Thyroid gland (tissue), 4 donors: ENCODE measurements around the gene DCPS. TPM values are rescaled to one million over a fixed set of nuclear protein-coding genes. Genes with fewer than 3 reads are reported as not detected.
"Not testable (repeated sequence)": the region's sequence is repeated elsewhere in the genome, so short reads cannot be mapped to it uniquely, and the experiment has no call there.

ENCODE experiments used
- DNase-seq, 2 donors: peaks; one replicate each; pipeline ENCODE4 v3.0.0-alpha.2; 2019
- H3K27ac ChIP-seq, 3 donors: fragments of 200-600 bp; sonication (generic); 1 replicate in 2 of 3; 2 replicates in 1 of 3; pipeline ENCODE4 v1.5.1; 2016 to 2019; ENCODE audit warnings: mild to moderate bottlenecking in 1 of 3, moderate library complexity in 1 of 3
- H3K27me3 ChIP-seq: fragments of 200-600 bp; sonication (generic); one replicate; pipeline ENCODE4 v1.5.1; 2019
- H3K36me3 ChIP-seq, 2 donors: fragments of 200-600 bp; sonication (generic); one replicate each; pipeline ENCODE4 v1.5.1; 2016 to 2019
- H3K4me1 ChIP-seq, 2 donors: fragments of 200-600 bp; sonication (generic); one replicate each; pipeline ENCODE4 v1.5.1; 2017 to 2019
- H3K4me3 ChIP-seq, 3 donors: fragments of 200-600 bp; sonication (generic); replicated peaks in 1 of 3; 1 replicate in 2 of 3; 2 replicates in 1 of 3; pipeline ENCODE4 v1.5.1; 2016; ENCODE audit warnings: mild to moderate bottlenecking in 1 of 3
- H3K9me3 ChIP-seq: fragments of 200-600 bp; sonication (generic); one replicate; pipeline ENCODE4 v1.5.1; 2017
- POLR2A ChIP-seq, 2 donors: fragments of 450-650 bp; IDR thresholded peaks; one replicate each; pipeline ENCODE4 v1.6.1; 2017; ENCODE audit warnings: antibody characterized with exemption in 2 of 2, mild to moderate bottlenecking in 2 of 2, moderate library complexity in 1 of 2
- WGBS, 2 donors: methylation state at CpG; one replicate each; pipeline ENCODE4 v1.1.5; 2017; 5-methylcytosine and 5-hydroxymethylcytosine counted together
- intact Hi-C: fragments of 100-400 bp; cut with DNase I; formaldehyde crosslinking; loops from one replicate; pipeline ENCODE4 v1.15.1; 2023
- total RNA-seq, 4 donors: library from RNA; depleted of rRNA; stranded (reverse); fragments of >200 nt; gene quantifications; one replicate each; pipeline ENCODE4 v1.2.3, GENCODE V29; 2016
- TF ChIP-seq, protein P1 (sequence below), 6 experiments: fragments of 200-600 bp in 3 of 6; fragments of 450-650 bp in 3 of 6; sonication (generic) in 3 of 6; IDR thresholded peaks; one replicate each; pipeline ENCODE4 v1.5.1; 2016 to 2019; ENCODE audit warnings: antibody characterized with exemption in 6 of 6, mild to moderate bottlenecking in 2 of 6, inconsistent platforms in 1 of 6, moderate library complexity in 1 of 6

The DCPS gene
- total RNA-seq, 4 donors from 2014 or later = 6.1 to 18.9 (median 13.9) TPM

DNA sequence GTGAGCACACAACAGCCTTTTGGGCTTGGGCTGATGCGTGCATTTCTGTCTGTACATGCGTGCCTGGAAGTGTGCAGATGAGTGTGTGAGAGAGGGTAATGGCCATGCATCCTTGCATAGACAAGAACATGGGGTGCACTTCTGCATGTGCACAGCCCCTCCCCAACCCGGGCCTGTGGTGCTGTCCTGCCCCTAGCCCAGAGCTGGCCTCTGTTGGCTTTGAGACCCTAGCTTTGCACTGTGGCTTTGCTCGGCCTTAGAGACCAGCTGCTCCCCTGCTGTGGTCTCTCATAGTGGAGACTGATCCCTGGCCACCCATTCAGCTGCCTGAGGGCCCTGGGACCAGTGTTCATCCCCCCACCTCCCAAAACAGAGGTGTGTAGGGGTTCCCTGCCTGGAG lies 77.0 kb downstream of the DCPS start:
- H3K4me1 ChIP-seq = peaks cover 3 to 11% of the 10 kb centered on the region in 2 donors
- no peak overlapping the region for H3K27ac ChIP-seq
- no peaks in the 10 kb centered on the region for H3K36me3 ChIP-seq
- intact Hi-C loops = no loop called here
- 83 to 96% methylated on average over 2 to 4 of the region's 4 CpGs for WGBS, 2 donors
- no peaks in the 10 kb centered on the region for H3K9me3 ChIP-seq
- H3K27me3 ChIP-seq = no peaks in the 10 kb centered on the region
- TF ChIP-seq, protein P1, sequence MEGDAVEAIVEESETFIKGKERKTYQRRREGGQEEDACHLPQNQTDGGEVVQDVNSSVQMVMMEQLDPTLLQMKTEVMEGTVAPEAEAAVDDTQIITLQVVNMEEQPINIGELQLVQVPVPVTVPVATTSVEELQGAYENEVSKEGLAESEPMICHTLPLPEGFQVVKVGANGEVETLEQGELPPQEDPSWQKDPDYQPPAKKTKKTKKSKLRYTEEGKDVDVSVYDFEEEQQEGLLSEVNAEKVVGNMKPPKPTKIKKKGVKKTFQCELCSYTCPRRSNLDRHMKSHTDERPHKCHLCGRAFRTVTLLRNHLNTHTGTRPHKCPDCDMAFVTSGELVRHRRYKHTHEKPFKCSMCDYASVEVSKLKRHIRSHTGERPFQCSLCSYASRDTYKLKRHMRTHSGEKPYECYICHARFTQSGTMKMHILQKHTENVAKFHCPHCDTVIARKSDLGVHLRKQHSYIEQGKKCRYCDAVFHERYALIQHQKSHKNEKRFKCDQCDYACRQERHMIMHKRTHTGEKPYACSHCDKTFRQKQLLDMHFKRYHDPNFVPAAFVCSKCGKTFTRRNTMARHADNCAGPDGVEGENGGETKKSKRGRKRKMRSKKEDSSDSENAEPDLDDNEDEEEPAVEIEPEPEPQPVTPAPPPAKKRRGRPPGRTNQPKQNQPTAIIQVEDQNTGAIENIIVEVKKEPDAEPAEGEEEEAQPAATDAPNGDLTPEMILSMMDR (IDR thresholded peaks at IDR 0.05) = no peak
- no peak for TF ChIP-seq POLR2A (IDR thresholded peaks at IDR 0.05)
- DNase-seq = no peak
- H3K4me3 ChIP-seq = no peak overlapping the region

GRCh38 chr11:126381960-126382359 lies 78.1 kb downstream of the DCPS start:
- H3K27me3 ChIP-seq, H3K36me3 ChIP-seq, DNase-seq, H3K9me3 ChIP-seq, intact Hi-C loops, H3K4me3 ChIP-seq, H3K27ac ChIP-seq: not testable (repeated sequence)
- WGBS, 2 donors = 83 to 94% methylated on average over 2 to 3 of the region's 10 CpGs
- H3K4me1 ChIP-seq = peaks cover 3 to 22% of the 10 kb centered on the region in 2 donors

GRCh38 chr11:126382641-126383040 lies 78.8 kb downstream of the DCPS start:
- H3K36me3 ChIP-seq, H3K4me3 ChIP-seq, H3K9me3 ChIP-seq, intact Hi-C loops, H3K27ac ChIP-seq, H3K27me3 ChIP-seq, DNase-seq: not testable (repeated sequence)
- peaks cover 3 to 23% of the 10 kb centered on the region in 2 donors for H3K4me1 ChIP-seq
- 100% methylated on average over 1 of the region's 4 CpGs; no CpG with 5 or more reads in 1 of the 2 donors for WGBS, 2 donors

DNA sequence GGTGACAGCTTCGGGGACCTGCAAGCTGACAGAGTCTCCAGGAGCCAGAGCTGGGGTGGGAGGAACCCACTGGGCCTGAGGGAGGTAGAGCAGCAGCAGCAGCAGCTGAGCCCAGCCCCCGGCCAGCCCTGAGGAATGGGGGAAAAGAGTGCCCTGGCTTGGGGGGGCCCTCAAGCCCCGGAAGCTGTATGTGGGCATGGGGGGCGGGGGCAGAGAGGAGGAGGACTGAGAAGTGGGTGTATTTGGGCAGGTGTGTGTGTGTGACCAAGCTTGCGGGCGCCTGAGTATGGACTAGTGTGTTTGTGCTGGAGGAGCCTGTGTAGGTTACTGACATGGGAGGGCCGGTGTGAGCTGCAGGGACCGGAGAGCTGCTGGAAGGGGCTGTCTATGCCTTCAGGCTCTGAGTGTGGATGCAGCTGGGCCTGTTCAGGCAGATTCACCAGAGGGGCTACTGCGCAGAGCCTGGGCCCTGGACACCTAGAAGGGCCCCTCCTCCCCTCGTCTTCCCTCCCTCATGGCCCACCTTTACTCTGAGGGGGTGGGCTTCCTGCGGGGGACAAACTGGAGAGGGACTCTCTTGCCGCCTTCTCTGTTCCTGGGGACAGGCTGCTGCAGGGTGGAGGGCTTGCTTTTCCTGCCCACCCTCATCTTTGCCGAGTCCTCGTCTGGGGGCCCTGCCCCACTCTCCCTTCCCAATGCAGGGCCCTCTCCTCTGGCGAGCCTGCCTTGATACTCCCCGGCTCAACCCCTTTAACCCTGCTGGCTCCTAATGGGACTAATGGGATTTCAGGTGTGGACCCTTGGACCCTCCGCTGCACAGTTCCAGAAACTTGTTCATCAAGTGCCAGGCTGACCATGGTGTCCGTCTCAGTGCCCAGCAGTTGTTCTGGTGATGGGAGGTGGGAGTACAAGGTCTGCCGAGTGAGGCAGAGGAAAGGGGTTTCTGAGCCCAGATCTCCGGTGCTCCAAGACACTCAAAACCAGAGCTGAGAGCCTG lies 79.8 kb downstream of the DCPS start:
- Histone ChIP-seq H3K4me3 (no peak overlapping the region), H3K4me1 (peaks cover 3 to 23% of the 10 kb centered on the region in 2 donors), H3K27me3 (no peaks in the 10 kb centered on the region), H3K27ac (no peak overlapping the region), H3K9me3 (no peaks in the 10 kb centered on the region), H3K36me3 (no peaks in the 10 kb centered on the region)
- WGBS, 2 donors = 86 to 88% methylated on average over 17 to 19 of the region's 20 CpGs
- TF ChIP-seq, protein P1 (IDR thresholded peaks at IDR 0.05) = no peak
- no peak for TF ChIP-seq POLR2A (IDR thresholded peaks at IDR 0.05)
- intact Hi-C loops = no loop called here
- no peak for DNase-seq

DNA sequence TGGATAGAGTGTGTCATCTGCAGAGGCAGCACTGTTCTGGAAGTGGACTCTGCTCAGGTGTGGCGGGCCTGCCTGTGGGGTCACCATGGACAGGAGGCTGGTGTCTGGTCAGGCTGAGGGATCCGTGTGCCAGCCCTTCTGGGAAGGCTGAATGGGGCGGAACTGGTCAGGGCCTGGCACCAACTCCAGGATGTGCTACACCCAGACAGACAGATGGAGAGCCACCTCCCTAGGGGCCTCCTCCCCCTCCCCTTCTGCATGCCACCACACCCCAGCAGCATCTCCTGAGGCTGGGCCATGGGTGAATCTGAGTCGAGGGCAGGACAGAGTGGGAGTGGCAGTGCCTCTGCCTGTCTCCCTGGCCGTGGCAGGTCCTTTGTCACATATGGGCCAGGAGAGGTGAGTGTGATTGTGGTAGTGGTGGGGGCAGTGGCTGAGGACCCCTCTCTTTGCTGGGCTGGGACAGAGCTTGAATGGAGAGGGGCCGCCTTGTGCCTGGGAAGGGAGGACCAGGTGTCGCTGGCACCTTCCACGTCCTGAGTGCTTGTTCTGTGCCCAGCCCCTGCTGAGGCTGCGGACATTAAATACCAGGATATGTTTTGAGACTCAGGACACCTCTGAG lies 80.7 kb downstream of the DCPS start:
- 91 to 100% methylated on average over 2 to 7 of the region's 9 CpGs for WGBS, 2 donors

More for the DNA sequence above, 80.7 kb downstream of the DCPS start:
- Histone ChIP-seq H3K27ac (no peak overlapping the region), H3K4me3 (no peak overlapping the region), H3K27me3 (no peaks in the 10 kb centered on the region), H3K36me3 (no peaks in the 10 kb centered on the region), H3K4me1 (peaks cover 3 to 23% of the 10 kb centered on the region in 2 donors), H3K9me3 (no peaks in the 10 kb centered on the region)
- DNase-seq = no peak
- TF ChIP-seq POLR2A (IDR thresholded peaks at IDR 0.05) = no peak
- TF ChIP-seq, protein P1 (IDR thresholded peaks at IDR 0.05) = no peak
- intact Hi-C loops = no loop called here
